GM18505 (cell line): Measurements from ENCODE around the gene HOXC9.

Experiments
- ATAC-seq: cut with Tn5 transposase; IDR thresholded peaks from one replicate; pipeline ENCODE4 v1.9.1; 2021; ENCODE audit not compliant: unreplicated experiment
- POLR2A ChIP-seq: IDR thresholded peaks from 4 replicates; pipeline ENCODE4 v1.6.1; 2011; ENCODE audit warnings: borderline replicate concordance; ENCODE audit not compliant: insufficient read depth, insufficient read length; ENCODE audit errors: extremely low read depth

HOXC9 gene

DNA sequence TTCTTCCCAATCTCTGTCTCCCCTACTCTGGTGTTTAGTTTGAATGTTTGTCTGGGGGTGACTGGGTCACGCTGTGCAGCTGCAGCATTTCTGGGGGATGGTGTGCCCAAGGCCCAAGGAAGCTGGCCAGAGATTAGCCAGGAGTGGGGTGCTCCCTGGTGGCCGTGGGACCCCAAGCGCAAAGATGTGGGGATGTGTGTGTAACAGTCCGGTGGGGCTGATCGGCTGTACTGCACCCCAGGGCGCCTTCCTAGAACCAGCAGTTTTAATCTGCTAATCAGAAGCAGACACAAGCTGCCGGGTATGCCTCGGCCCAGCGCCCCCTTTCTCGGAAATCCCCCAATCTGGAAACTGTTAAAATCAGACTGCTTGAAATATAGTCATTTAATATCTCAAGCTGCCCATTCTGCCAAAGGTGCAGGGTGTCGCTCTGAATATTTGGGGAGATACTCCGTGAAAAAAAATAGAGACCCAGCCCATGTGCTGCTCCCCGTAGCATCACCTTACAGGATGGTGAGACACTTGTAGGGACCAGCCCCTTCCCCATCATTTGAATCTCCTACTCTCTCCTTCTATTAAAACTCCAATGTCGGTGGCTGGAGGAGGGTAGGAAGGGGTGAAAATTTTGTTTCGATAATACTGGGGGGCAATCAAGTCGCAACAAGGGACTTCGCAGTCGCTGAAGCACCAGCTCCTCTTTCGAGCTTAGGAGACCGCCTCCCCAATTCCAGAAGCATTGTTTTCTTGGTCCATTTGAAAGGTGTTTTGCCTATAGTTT, 4.3 kb downstream of the HOXC9 start:
- no peak for ATAC-seq

DNA sequence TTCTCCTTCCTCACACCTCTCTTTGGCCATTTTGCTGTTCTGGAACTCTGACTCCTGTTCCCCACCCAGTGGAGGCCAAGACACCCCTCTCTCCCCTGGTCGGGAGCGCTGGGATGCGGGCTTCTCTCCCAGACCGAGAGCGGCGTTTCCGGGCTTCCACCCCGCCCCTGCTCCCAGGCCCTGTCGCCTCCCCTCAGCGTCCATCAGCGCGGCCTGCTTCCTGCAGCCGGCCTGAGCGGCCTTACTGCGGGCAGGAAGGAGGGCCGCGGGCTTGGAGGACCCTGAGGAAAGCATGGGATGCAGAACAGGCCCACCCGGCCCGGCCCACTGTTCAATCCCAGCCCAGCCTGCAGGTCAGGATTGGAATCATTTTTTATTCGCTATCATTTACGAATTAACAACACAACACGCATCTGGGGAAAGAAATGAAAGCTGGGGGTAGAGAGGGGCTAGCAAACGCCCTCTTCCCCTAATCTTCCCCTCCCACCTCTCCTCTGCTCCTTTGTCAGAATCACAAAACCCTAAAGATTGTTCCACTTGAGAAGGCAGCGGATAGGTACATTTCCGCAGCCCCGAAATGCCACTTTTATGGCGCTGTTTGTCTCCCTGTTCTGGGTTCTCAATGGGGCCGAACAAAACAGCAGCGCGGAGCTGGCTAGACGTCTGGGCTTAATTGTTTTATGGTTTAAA, 5.0 kb downstream of the HOXC9 start:
- no peak for ATAC-seq
- no peak for TF ChIP-seq POLR2A

More for the DNA sequence above, 4.3 kb downstream of the HOXC9 start:
- TF ChIP-seq POLR2A = no peak

DNA sequence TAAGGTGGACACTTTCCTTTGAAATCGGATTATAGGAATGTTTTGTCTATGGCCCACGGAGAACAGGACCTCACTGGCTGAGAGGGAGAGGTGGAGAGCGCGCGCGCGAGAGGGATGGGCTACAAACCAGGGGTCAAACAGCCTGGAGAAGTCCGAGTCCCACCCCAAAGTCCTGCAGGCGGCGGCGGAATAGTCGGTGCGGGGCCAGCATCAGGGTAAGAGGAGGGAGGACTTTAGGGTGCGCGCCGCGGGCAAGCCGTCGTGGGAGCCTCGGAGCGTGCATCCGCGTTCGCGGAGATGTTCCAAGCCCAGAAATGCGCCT, 5.5 kb downstream of the HOXC9 start:
- TF ChIP-seq POLR2A = no peak
- ATAC-seq = no peak

DNA sequence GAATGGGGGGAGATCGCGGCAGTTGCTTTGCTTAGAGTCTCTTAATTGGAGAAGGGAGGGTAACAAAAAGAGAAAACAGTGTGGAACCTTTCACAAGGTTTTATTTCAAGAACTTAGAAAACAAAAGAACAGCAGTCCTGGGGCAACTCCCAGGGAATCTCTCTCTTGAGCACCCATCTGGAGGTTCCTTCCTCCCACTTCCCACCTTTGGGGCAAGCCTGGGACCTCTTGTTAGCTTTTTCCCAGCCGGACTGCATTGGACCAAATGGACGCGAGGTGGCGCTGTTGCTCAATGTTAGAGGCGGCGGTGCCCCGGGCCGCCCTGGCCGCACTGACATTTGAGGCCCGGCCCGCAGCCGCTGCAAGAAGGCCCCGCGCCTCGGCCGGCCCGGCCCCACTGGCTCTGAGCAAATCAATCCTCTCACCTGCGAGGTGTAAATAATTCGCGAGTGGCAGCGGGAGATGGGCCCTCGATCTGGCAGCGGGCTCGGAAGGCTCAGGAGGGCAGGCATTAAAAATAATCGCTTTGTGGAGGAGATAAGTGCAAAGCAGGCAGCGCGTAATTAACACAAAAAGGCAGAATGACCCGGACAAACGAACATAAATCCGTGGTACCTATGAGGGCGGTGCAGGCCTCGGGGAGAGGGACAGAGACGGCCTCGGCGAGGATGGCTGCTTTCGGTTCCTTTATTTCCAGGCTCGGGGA, 6.0 kb downstream of the HOXC9 start:
- ATAC-seq = peak; percentile 64
- no peak for TF ChIP-seq POLR2A

DNA sequence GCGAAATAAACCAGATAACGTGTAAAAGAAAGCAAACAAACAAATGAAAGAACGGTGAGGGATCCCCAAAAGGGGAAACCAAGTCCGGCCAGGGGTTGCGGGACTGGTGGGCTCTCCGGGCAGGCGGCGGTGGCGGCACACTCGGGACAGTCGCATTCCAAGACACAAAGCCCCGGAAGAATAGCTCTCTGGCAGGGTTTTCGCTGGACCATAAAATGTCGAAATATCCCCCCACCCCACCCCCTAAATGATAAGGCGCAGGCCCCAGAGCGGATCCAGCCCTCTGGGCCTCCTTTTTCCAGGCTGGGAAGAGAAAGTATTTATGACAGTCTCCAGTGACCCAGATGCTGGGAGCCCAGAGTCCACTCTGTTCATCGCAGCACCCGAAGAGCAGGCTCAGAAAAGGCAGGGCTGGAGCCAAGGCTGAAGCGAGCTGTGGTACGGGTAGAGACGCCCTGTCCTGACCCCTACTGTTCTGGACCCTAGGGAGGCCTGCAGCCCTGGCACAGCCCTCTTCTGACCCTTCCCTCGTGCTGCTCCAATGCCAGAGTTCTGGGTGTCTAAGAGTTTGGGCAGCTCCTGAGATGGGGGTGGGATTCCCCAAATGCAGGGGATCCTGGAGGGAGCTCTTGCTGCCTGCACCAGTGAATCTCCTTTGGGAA, 6.7 kb downstream of the HOXC9 start:
- no peak for TF ChIP-seq POLR2A
- ATAC-seq = no peak

DNA sequence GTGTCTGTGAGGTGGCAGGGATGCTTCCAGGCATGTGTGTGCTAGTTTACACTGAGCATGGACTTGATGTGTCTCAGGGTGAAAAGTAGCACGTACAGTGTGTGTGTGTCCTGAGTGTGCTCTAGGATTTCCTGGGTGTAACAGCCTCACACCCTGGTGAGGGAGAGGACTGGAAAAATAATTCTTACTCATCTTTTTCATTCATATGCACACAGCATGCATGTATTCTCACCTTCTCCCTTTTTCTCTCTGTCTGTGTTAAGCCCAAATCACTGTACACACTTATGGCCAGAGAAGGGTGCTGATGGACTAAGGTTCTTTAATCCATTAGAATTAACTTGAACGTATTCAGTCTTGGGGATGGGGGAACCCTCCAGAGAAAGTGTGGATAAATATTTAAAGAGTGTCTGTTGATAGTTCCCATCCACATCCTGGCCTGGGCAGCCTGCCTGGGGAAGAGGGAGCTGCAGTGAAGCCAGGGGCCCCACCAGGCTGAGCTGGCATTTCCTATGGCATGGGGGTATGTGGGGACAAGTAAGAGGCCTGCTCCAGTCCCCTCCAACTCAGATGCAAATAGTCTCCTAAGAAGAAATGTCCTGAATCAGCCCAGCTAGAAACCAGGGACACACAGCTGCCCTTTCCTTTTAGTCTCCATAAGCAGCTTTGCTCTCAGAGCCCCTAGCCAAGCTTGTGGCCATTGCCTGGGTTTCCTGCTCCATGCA, 7.7 kb downstream of the HOXC9 start:
- no peak for ATAC-seq
- no peak for TF ChIP-seq POLR2A

DNA sequence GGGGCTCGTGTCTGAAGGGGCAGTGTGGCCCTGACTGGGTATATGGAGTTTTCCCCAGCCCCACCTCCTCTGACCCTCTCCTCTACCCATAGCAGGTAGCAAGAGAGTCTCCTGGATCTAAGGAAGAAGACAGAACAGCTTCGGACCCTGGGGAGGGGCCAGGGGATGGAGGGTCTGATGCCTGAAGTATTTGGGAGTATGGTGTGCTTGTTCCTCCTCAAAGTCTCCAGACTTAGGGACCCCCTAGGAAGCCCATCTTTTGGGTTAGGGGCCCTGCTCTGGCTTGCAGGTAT, 8.2 kb downstream of the HOXC9 start:
- no peak for ATAC-seq
- TF ChIP-seq POLR2A = no peak

DNA sequence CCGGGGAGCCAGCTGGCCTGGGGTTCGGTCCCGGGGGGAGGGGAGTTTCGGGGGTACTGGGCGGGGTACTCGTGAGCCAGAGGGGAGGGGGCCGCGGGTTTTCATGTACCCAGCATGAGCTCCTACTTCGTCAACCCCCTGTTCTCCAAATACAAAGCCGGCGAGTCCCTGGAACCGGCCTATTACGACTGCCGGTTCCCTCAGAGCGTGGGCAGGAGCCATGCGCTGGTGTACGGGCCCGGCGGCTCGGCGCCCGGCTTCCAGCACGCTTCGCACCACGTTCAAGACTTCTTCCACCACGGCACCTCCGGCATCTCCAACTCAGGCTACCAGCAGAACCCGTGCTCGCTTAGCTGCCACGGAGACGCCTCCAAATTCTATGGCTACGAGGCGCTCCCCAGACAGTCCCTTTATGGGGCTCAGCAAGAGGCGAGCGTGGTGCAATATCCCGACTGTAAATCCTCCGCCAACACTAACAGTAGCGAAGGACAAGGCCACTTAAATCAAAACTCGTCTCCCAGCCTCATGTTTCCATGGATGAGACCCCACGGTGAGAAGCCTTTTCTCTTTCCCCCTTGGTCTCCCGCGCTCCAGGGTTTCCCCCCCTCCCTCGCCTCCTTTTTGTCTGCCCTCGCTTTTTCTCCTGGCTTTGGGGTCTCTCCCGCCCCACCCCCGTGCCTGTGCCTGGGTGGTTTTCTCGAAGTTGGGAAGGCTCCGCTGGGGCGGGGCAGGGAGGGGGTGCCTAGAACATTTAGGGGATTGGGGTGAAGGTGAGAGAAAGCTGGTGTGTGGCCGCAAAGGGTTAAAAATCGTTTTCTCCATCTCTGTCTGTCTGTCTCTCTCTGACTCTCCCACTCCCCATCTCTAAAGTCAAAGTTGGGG, 9.5 kb downstream of the HOXC9 start:
- no peak for ATAC-seq
- TF ChIP-seq POLR2A = no peak

DNA sequence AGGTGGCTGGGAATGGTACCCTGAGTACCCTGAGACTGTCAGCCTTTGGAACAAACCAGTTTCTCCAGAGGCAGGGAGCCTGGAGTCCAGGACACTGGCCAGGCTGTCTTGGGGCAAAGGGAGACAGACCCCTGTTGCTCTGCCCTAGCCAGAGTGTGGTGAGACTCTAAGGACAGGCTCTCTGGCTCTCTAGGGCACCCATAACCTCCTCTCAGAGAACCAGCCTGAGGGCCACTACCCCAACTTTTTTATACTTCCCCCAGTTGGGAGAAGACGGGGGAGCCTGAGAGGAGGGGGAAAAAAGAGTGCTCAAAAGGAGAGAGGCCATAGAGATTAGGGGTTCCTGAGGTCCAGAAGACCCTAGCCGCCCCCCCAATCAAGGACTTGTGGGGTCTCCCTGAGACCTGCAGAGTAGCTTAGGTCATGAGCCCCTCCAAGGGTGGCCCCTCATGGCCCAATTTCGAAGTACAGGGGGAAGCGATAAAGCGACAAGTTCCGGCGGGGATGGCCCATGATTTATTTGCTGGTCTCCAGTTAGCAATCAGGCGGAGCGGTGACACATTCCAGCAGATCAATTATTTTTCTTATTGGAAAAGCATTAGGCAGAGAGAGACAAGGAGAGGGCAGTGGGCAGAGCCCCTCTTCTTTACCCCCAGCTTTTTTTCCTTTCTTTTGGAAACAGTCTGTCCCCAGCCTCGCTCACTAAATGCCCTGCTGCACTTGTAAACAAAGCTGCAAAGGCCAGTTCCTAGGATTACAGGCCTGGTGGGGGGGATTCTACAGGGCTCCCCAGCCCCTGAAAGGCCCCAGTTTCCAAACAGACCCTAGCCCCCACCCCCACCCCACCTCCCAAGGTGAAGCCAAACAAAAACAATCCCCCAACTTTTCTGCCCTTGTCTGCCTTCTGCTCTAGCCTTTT, 10.4 kb downstream of the HOXC9 start:
- no peak for TF ChIP-seq POLR2A
- no peak for ATAC-seq

DNA sequence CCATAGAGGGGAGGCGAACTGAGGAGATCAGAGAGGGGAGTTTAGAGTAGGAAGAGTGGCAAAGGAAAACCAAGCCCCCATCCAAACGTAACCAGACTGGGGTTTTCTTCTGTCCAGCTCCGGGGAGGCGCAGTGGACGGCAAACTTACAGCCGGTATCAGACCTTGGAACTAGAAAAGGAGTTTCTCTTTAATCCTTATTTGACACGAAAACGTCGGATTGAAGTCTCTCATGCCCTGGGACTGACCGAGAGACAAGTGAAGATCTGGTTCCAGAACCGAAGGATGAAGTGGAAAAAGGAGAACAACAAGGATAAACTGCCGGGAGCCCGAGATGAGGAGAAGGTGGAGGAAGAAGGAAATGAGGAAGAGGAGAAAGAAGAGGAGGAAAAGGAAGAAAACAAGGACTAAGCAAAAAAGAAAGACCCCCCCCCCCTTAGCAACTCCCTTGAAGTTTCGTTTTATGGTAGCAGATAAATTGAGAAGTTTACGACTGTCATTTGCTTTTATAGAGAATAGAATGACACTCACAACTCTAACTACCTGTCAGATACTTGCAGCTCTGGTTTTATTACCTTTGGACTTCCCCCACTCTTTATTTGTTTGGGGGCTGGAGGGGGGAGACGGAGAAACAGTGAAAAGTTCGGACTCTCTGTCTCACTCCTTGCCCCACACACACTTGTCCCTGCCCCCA, 11.2 kb downstream of the HOXC9 start:
- no peak for ATAC-seq
- TF ChIP-seq POLR2A = no peak
